GM12878 (cell line): Measurements from ENCODE around the gene R3HDM2. TPM values are rescaled to one million over a fixed set of nuclear protein-coding genes. Genes with fewer than 3 reads are reported as not detected.

ENCODE experiments used
- ATAC-seq: fragments of 200-7000 bp; cut with Tn5 transposase; 3 replicates; pipeline ENCODE4 v1.9.1; 2020; ENCODE audit warnings: mild to moderate bottlenecking, moderate library complexity
- BruUV-seq: library from RNA; stranded (reverse); fragments of 400-500 nt; replicated peaks from 2 replicates; lab custom pipeline; 2021; lab: Mats Ljungman, UMichigan
- CTCF ChIA-PET: fragments of 300-600 bp; sonication (Branson Sonifier 250); formaldehyde crosslinking; extraction: SDS; loops from one replicate; lab custom pipeline; 2021; ENCODE audit warnings: inconsistent platforms; lab: Yijun Ruan, JAX
- POLR2A ChIA-PET: fragments of 350-600 bp; formaldehyde crosslinking; extraction: SDS; loops from one replicate; lab custom pipeline; 2021; ENCODE audit warnings: inconsistent platforms; lab: Charles Lee
- RAD21 ChIA-PET: fragments of 300-600 bp; sonication (Branson Sonifier 250); formaldehyde crosslinking; loops from one replicate; lab custom pipeline; 2023; ENCODE audit warnings: antibody characterized with exemption; ENCODE audit not compliant: unreplicated experiment; lab: Charles Lee
- SMC1A ChIA-PET: fragments of 300-600 bp; sonication (Branson Sonifier 250); formaldehyde crosslinking; loops from one replicate; lab custom pipeline; 2023; ENCODE audit not compliant: unreplicated experiment, uncharacterized antibody; lab: Charles Lee
- DNase-seq: peaks from one replicate; pipeline ENCODE4 v3.0.0-alpha.2; 2011; ENCODE audit warnings: low read depth, low spot score
- FAIRE-seq: peaks from 3 replicates; lab custom pipeline; 2011; peaks lifted over from hg19 to GRCh38; lab: Jason Lieb, UNC
- H2AFZ ChIP-seq: 2 replicates; pipeline ENCODE4 v1.6.0; 2011; ENCODE audit warnings: low read depth, low read length, control low read depth; ENCODE audit not compliant: control insufficient read depth
- H3K27ac ChIP-seq: 2 replicates; pipeline ENCODE4 v1.5.1; 2011; ENCODE audit warnings: control low read depth; ENCODE audit not compliant: control insufficient read depth, insufficient read depth
- H3K27me3 ChIP-seq, 2 experiments: replicated peaks in 1 of 2; 2 replicates each; pipeline versions ENCODE4 v1.6.0 to v1.6.1; 2011; ENCODE audit warnings: low read length in 1 of 2; ENCODE audit not compliant: control insufficient read depth in 2 of 2, insufficient read depth in 2 of 2
- H3K36me3 ChIP-seq, 2 experiments: 2 replicates each; pipeline ENCODE4 v1.5.1; 2011; ENCODE audit warnings: low read length in 1 of 2; ENCODE audit not compliant: control insufficient read depth in 2 of 2, insufficient read depth in 2 of 2
- H3K4me1 ChIP-seq: 2 replicates; pipeline ENCODE4 v1.6.1; 2011; ENCODE audit warnings: mild to moderate bottlenecking, low read length, moderate library complexity, mixed read lengths; ENCODE audit not compliant: control insufficient read depth, insufficient read depth
- H3K4me2 ChIP-seq: 2 replicates; pipeline ENCODE4 v1.6.0; 2011; ENCODE audit warnings: control low read depth; ENCODE audit not compliant: control insufficient read depth, insufficient read depth
- H3K4me3 ChIP-seq: fragments of 200-600 bp; sonication (generic); 2 replicates; pipeline ENCODE4 v1.5.1; 2016
- H3K79me2 ChIP-seq: 2 replicates; pipeline ENCODE4 v1.6.0; 2011; ENCODE audit warnings: low read length; ENCODE audit not compliant: control insufficient read depth, insufficient read depth
- H3K9ac ChIP-seq: 2 replicates; pipeline ENCODE4 v1.8.0; 2011; ENCODE audit warnings: low read length, control low read depth, mixed read lengths; ENCODE audit not compliant: control insufficient read depth, insufficient read depth
- H3K9me3 ChIP-seq: replicated peaks from 3 replicates; pipeline ENCODE4 v1.5.1; 2011; ENCODE audit warnings: mild to moderate bottlenecking, low read length; ENCODE audit not compliant: control insufficient read depth, insufficient read depth
- H4K20me1 ChIP-seq: 2 replicates; pipeline ENCODE4 v1.6.0; 2011; ENCODE audit not compliant: control insufficient read depth, insufficient read depth
- CUX1 ChIP-seq: IDR thresholded peaks from 2 replicates; pipeline ENCODE4 v1.6.1; 2012; ENCODE audit warnings: improper control_type of control experiment, low read depth, low read length; ENCODE audit not compliant: insufficient replicate concordance
- EGR1 ChIP-seq, 2 experiments: IDR thresholded peaks; 1 replicate in 1 of 2; 2 replicates in 1 of 2; pipeline ENCODE4 v1.6.1; 2011 to 2012; ENCODE audit warnings: low read depth in 2 of 2, low read length in 2 of 2, borderline replicate concordance in 1 of 2, mild to moderate bottlenecking in 1 of 2, moderate library complexity in 1 of 2
- IKZF1 ChIP-seq: fragments of 450-650 bp; conservative IDR thresholded peaks from 2 replicates; pipeline ENCODE4 v1.6.1; 2017; ENCODE audit warnings: antibody characterized with exemption, mild to moderate bottlenecking
- IRF4 ChIP-seq: IDR thresholded peaks from 2 replicates; pipeline ENCODE4 v1.6.1; 2011; ENCODE audit warnings: low read depth, low read length
- NFXL1 ChIP-seq: fragments of 450-650 bp; IDR thresholded peaks from 2 replicates; pipeline ENCODE4 v1.6.1; 2017; ENCODE audit warnings: antibody characterized with exemption, mild to moderate bottlenecking, borderline replicate concordance
- RAD21 ChIP-seq: IDR thresholded peaks from 2 replicates; pipeline ENCODE4 v1.6.1; 2011; ENCODE audit warnings: mild to moderate bottlenecking, low read depth, low read length, moderate library complexity; ENCODE audit not compliant: insufficient read depth
- SP1 ChIP-seq: IDR thresholded peaks from one replicate; pipeline ENCODE4 v1.6.1; 2011; ENCODE audit warnings: low read depth, low read length
- TAF1 ChIP-seq: IDR thresholded peaks from 2 replicates; pipeline ENCODE4 v1.6.1; 2011; ENCODE audit warnings: mild to moderate bottlenecking, low read depth, low read length, borderline replicate concordance
- YBX1 ChIP-seq: fragments of 450-650 bp; IDR thresholded peaks from 2 replicates; pipeline ENCODE4 v1.6.1; 2016; ENCODE audit warnings: antibody characterized with exemption
- ZNF622 ChIP-seq: fragments of 450-650 bp; IDR thresholded peaks from 2 replicates; pipeline ENCODE4 v1.6.1; 2017; ENCODE audit warnings: mild to moderate bottlenecking, inconsistent platforms
- WGBS: methylation state at CpG from one replicate; pipeline ENCODE4 v1.1.6; 2016; ENCODE audit warnings: low lambda C conversion rate; ENCODE audit not compliant: insufficient replicate concordance, insufficient coverage; ENCODE audit errors: missing lambda C conversion rate; 5-methylcytosine and 5-hydroxymethylcytosine counted together
- in situ Hi-C: fragments of 300-500 bp; cut with MboI; formaldehyde crosslinking; loops from 9 replicates; pipeline ENCODE4 v1.14.3; 2018; ENCODE audit warnings: mixed read lengths
- intact Hi-C: fragments of 100-400 bp; cut with micrococcal nuclease; formaldehyde crosslinking; loops from one replicate; pipeline ENCODE4 v1.14.2; 2022; ENCODE audit not compliant: unreplicated experiment
- polyA plus RNA-seq, 11 experiments: library from polyadenylated mRNA; depleted of rRNA in 4 of 11; unstranded in 6 of 11; stranded (reverse) in 5 of 11; fragments of >200 nt; fragmentation: Nextera tagmentation in 4 of 11; fragmentation: Illumina TruSeq in 1 of 11; extraction: Ambion mirVana in 4 of 11; extraction: Trizol in 1 of 11; gene quantifications; 1 replicate in 1 of 11; 2 replicates in 10 of 11; pipeline versions ENCODE4 v1.2.1 to v1.2.3, GENCODE V29; 2011 to 2016; ENCODE audit warnings: inconsistent platforms in 2 of 11, missing spikeins in 2 of 11, low read depth in 1 of 11
- total RNA-seq, 4 experiments: library from RNA; depleted of rRNA in 3 of 4; stranded (reverse); fragments of >200 nt in 3 of 4; fragmentation: Illumina TruSeq in 1 of 4; extraction: Trizol in 1 of 4; gene quantifications; 2 replicates each; pipeline versions ENCODE4 v1.2.1 to v1.2.3, GENCODE V29; 2013 to 2021
- TF ChIP-seq, protein P1 (sequence below): fragments of 450-650 bp; IDR thresholded peaks from 2 replicates; pipeline ENCODE4 v1.6.1; 2017; ENCODE audit warnings: mild to moderate bottlenecking, low read depth, inconsistent platforms; ENCODE audit not compliant: poor library complexity, severe bottlenecking
- TF ChIP-seq, protein P2 (sequence below): IDR thresholded peaks from 2 replicates; pipeline ENCODE4 v1.6.1; 2011; ENCODE audit warnings: low read depth, mild to moderate bottlenecking, low read length, moderate library complexity, borderline replicate concordance; ENCODE audit errors: extremely low read depth

Gene R3HDM2
- total and polyA plus RNA-seq, 10 of the 15 experiments (the other 5 are each of a cell fraction or from before 2014, with no cell fraction given) = 4.6 to 26.1 (median 11.2) TPM

DNA sequence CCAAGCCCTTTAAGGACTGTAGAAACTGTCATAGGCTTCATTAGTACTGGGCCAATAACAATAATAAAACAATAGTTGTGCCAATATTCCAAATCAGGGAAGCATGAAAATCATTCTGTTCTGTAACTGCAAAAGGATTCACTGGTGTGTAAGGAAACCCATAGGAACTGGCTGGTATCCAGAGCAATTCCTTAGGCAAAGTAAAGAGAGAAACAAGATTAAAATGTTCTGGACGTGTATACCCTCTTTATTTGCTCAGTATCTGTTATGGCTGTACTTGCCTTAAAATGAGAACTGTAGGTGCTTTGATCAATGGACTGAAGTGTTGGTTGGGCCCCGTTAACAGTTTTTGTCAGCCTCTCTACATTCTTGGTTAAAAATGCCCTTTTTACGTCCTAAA lies 107.4 kb downstream of the R3HDM2 start:
- intact Hi-C loops (no loop called here), in situ Hi-C loops (no loop called here)
- RAD21 ChIA-PET = no interaction called here
- no TSS peak for BruUV-seq
- no peak overlapping the region for H3K4me3 ChIP-seq
- no peak for TF ChIP-seq YBX1
- no peak for TF ChIP-seq SP1
- TF ChIP-seq, protein P1, sequence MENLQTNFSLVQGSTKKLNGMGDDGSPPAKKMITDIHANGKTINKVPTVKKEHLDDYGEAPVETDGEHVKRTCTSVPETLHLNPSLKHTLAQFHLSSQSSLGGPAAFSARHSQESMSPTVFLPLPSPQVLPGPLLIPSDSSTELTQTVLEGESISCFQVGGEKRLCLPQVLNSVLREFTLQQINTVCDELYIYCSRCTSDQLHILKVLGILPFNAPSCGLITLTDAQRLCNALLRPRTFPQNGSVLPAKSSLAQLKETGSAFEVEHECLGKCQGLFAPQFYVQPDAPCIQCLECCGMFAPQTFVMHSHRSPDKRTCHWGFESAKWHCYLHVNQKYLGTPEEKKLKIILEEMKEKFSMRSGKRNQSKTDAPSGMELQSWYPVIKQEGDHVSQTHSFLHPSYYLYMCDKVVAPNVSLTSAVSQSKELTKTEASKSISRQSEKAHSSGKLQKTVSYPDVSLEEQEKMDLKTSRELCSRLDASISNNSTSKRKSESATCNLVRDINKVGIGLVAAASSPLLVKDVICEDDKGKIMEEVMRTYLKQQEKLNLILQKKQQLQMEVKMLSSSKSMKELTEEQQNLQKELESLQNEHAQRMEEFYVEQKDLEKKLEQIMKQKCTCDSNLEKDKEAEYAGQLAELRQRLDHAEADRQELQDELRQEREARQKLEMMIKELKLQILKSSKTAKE = no peak
- no peak for TF ChIP-seq EGR1 (IDR thresholded peaks at IDR 0.05; ENCODE audit: borderline replicate concordance in 1 of 2, low read depth in 2 of 2, low read length in 2 of 2)
- no peak for TF ChIP-seq CUX1
- TF ChIP-seq, protein P2, sequence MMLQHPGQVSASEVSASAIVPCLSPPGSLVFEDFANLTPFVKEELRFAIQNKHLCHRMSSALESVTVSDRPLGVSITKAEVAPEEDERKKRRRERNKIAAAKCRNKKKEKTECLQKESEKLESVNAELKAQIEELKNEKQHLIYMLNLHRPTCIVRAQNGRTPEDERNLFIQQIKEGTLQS = no peak
- no peak for TF ChIP-seq NFXL1
- TF ChIP-seq IKZF1 = no peak
- no peak for TF ChIP-seq ZNF622
- no peak for TF ChIP-seq TAF1
- no peak for TF ChIP-seq RAD21
- TF ChIP-seq IRF4 = no peak
- no peaks in the 10 kb centered on the region for H4K20me1 ChIP-seq
- CTCF ChIA-PET = interaction anchor here (4.5 kb wide), 1 partner anchor 16 kb away, joined by 19 read pairs; no protein-coding TSS in a partner anchor
- no peak overlapping the region for H3K9ac ChIP-seq
- WGBS = 69% methylated on average over 3 of the region's 3 CpGs
- H3K4me2 ChIP-seq = no peak overlapping the region
- no peaks in the 10 kb centered on the region for H3K36me3 ChIP-seq
- no peaks in the 10 kb centered on the region for H3K4me1 ChIP-seq
- SMC1A ChIA-PET = no interaction called here
- no peak overlapping the region for H2AFZ ChIP-seq
- no peak overlapping the region for H3K27ac ChIP-seq
- no peak for ATAC-seq
- POLR2A ChIA-PET = interaction anchor here (0.5 kb wide), 1 partner anchor 100 kb away, joined by 10 read pairs; no protein-coding TSS in a partner anchor
- FAIRE-seq = no peak
- no peaks in the 10 kb centered on the region for H3K79me2 ChIP-seq
- no peaks in the 10 kb centered on the region for H3K9me3 ChIP-seq
- no peak for DNase-seq
- no peaks in the 10 kb centered on the region for H3K27me3 ChIP-seq
